ENCODE measurements around the gene NPEPL1.

NPEPL1 gene

GRCh38 chr20:58702859-58703648, 10.5 kb downstream of the NPEPL1 start:
- no peak for DNase-seq

DNA sequence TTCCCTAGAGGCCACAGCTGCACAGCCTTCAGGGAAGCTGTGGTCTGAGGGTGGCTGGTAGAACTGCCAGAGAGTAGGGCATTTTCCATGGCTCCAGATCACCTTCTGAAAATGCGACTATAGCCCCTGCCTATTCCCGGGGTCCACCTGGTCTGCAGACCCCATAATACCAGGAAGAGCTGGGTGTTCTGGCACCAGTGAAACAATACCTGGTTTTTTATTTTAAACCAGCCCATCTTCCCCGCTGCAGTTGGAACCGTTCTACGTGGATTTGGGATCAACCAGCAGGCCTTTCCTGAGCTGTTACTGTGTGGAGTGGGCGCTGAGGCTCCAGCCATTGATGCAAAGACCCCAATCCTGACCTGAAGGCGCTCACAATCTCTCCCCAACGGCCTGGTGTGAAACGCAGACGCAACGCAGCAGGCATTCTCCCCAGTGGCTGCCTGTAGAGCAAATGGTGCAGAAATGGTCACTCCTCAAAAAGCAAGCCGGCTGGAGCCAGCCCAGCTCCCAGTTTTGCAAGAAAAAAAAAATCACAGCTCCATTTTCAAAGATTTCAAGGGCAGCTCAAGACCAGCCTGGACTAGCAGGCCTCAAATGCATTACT, 11.3 kb downstream of the NPEPL1 start:
- DNase-seq: no peak

DNA sequence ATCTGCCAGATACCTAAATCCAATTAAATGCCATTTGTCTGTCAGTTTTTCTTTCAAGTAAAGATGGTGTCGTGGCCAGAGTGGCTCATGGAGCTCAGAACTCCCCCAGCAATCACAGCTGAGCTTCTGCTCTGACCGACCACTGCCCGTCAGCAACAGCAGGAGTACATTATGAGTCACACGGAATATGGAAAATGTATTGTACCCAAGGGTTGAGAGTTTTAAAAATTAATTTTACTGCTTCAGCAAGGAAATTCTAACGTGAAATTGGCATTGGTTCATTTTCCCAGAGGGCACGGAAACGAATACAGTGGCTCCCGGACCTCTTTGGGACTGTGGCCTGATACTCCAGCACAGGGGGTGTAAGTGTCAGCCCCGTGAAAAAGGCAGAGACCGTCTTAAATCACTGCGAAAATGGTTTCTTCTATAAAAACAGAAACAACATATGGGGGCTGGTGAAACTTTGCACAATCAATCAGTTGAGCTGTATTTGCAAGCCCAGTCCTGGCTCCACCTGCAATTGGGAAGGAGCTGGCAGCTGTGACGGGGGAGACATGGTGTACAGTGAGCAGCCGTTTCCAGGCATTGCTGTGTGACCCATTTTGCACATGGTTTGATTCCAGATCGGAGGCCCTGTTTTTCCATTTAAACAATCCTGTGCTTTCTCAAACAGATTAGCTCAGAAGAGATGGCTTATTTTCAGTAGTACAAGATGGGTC, 12.8 kb downstream of the NPEPL1 start:
- DNase-seq: no peak

GRCh38 chr20:58706150-58706892, 13.7 kb downstream of the NPEPL1 start:
- no peak for DNase-seq

DNA sequence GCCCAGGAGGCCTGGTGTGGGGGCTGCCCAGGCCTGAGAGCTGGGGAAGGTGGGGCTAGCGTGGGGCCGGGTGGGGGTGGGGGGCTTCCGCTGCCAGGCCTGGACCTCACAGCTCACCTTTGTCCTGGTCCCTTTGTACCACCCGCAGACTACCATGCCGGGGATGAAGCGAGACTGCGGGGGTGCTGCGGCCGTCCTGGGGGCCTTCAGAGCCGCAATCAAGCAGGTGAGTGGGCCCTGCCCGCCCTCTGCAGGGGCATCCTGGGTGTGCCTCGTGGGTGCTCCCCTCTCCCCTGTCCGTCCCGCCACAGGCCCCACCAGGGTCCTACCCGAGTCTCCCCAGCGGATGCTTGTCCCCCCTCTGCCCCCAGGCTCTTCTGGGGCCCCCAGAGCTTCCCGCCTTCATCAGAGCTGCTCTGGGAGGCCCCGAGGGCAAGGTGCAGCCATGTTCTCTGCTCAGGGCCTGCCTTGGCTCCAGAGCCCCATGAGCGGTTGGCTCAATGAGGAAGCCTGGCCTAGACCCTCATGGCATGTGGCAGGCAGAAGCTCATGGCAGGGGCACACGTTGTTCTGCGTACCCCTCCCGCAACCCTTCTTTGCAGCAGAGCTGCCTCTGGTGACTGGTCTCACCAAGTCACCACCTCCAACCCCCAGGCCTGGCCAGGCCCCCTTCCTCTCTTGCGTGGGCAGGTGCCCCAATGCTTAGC, 14.5 kb downstream of the NPEPL1 start:
- no peak for DNase-seq

DNA sequence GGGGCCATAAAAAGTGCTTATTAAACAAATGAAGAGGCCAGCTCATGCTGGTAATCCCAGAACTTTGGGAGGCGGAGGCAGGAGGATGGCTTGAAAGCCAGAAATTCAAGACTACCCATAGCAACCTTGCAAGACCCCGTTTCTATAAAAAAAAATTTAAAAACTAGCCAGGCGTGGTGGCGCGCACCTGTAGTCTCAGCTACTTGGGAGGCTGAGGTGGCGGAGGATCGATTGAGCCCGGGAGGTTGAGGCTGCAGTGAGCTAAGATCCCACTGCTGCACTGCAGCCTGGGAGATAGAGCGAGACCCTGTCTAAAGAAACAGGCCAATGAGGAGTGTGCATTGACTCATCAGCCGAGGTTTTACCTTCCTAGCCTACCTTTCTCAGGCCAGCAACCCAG, 15.2 kb downstream of the NPEPL1 start:
- DNase-seq: no peak

- no peak for DNase-seq
Observed at GRCh38 chr20:58708246-58708931, 15.8 kb downstream of the NPEPL1 start.

GRCh38 chr20:58709013-58709702, 16.6 kb downstream of the NPEPL1 start:
- DNase-seq: no peak

GRCh38 chr20:58709703-58710039, 17.1 kb downstream of the NPEPL1 start:
- no peak for DNase-seq

DNA sequence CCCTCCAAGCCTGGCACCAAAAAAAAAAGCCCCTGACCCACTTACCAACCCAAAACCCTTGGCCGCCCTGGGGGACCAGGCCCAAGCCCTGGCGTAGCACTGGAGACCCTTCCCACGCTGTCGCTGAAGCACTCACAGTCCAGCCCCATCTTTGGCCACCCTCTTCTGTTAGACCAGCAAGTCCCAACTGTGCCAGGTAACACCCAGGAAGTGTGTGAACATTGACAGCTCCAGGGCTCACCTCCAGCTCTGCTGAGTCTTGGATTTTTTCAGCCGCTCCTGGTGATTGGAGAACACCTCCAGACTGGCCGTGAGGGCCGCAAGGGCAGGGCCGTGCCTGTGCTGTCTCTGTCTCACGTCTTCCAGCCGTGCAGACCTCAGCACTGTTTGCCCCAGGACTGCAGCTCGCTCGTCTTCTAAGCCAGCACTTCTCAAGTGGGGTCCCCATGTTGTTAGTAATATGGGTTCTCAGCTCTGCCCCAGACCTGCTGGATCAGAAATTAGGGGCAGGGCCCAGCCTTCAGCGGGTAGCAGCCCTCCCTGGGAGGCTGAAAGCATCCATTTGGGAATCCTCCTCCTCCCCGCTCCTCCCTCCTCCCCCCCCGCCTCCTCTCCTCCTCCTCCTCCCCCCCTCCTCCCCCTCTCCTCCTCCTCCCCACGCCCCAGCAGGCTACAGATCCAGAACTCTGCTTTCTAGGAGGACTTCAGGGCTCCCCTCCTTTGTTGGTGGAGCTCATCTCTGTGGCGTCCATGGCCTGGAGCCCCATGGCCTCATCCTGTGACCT, 18.1 kb downstream of the NPEPL1 start:
- DNase-seq: no peak

DNA sequence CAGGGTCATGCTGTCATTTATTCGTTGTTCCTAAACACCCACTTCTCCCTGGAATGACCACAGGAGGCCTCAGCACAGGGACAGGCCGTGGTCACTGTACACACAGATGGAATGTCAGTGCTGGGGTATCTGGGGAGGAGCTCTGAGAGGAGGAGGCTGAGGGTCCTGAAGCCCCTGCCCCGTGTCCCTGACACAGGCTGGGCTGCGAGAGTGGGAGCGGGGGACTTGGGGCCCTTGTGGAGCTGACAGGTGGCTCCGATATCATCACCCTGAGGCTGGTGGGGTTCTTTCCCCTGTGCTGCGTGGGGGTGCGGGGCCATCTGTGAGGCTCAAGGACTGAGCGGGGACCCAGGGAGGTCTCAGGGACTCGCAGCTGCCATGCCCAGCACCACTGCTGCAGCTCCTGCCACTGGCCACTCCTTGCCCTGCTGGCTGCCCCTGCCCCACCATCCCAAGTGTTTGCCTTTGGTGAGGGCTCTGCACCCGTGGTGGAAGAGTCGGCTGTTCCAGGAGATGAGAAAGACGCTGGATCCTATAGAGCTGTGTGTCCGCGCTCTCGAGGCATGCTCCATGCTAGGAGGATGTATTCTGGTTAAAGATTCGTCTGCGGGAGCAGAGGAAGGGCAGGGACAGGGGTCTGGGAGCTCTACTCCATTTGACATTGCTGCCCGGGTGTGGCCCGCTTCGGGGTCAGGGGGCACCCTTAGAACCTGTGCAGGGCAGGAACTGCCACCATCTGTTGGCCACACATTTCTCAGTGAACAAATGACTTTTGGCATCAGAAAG, 18.9 kb downstream of the NPEPL1 start:
- no peak for DNase-seq

- DNase-seq: no peak
Observed at GRCh38 chr20:58712151-58712791, 19.7 kb downstream of the NPEPL1 start.

DNA sequence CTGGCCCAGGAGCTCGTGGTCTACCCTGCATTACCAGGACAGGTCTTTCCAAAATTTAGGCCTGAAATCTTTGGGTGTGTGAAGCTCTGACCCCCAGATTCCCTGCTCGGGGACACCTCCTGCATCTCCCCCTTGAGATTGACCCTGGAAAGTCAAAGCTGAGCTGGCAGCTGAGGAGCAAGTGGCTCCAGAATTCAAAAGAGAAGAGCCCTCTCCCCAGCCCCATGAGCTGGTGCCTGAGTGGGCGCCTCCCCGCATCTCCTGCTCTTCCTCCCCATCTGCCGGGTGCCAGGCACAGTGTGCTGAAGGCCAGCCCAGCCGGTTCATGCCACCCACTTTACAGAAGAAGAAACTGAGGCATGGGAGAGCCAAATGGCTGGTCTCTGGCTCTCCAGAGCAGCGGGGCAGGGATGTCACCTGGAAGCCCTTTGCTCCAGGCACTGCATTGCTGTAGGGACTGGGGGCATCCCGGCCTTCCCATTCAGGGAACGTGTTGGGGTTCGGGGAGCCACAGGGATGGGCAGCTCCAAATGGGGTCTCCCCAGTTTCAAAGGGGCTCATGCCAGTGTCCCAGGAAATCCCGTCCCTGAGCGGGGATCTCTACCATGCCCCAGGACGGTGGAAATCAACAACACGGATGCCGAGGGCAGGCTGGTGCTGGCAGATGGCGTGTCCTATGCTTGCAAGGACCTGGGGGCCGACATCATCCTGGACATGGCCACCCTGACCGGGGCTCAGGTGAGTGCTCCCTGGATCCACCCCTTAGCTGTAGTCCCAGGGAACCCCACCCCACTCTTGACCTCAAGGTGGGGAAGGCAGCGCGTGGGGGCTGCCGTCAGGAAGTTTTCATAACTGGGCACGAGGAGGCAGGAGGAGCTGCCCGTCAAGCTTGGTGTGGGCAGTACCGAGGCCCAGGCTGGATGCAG, 20.5 kb downstream of the NPEPL1 start:
- DNase-seq: no peak

- DNase-seq: no peak
Observed at GRCh38 chr20:58713801-58714339, 21.3 kb downstream of the NPEPL1 start.

- DNase-seq: no peak
Observed at GRCh38 chr20:58714340-58714922, 21.8 kb downstream of the NPEPL1 start.

- no peak for DNase-seq
Observed at GRCh38 chr20:58714923-58715351, 22.3 kb downstream of the NPEPL1 start.

GRCh38 chr20:58715391-58715800, 22.8 kb downstream of the NPEPL1 start:
- no peak for DNase-seq

All from NCI-H774 (cell line).